Panc1 (cell line): ENCODE measurements around the gene NEUROD1.

Source experiments
- POLR2AphosphoS5 ChIP-seq: IDR thresholded peaks from 2 replicates; pipeline ENCODE4 v1.6.1; 2012; ENCODE audit warnings: mild to moderate bottlenecking, low read depth, low read length, moderate library complexity
- TF ChIP-seq, protein P1 (sequence below): fragments of 450-650 bp; IDR thresholded peaks from 2 replicates; pipeline ENCODE4 v1.5.1; 2017; ENCODE audit warnings: mild to moderate bottlenecking

DNA sequence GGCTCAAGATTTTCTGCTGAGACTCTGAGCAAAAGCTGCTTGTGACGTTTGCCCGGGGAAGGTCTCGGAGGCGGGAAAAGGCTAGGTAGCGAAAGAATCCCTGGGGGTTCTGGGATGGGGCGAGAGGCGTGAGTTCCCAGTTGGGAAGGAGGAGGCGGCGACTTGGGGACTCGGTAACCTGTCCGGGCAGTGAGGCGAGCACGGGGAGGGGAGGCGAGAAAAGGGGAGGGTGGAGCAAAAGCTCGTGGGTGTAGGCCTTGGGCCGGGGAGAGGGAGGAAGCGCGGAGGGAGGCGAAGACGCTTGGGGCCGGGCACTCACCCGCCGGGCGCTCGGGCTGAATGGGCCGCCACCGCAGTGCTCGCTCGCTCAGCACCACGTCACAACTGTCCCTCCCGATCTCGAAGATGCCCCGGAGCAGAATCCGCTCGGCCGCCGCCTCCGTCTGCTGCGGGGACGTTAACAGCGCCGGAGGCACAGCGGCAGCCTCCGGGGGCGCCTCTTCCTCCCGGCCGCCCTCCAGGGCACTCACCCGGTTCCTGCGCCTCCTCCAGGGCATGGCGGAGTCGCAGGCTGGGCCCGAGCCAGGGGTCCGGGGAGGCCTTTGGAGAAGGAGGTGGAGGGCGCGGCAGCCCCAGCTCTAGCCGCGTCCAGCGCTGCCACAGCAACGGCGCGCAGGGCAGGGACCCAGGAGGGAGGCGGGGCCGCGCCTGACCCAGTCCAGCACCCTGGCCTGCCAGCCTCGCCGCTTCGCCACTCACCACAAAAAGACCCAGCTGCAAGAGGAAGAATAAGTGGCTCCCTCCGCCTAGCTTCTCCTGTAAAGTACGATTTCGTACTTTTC is 23.6 kb downstream of the NEUROD1 start, which contains the start of gene CERKL:
- no peak for TF ChIP-seq POLR2AphosphoS5
- TF ChIP-seq, protein P1, sequence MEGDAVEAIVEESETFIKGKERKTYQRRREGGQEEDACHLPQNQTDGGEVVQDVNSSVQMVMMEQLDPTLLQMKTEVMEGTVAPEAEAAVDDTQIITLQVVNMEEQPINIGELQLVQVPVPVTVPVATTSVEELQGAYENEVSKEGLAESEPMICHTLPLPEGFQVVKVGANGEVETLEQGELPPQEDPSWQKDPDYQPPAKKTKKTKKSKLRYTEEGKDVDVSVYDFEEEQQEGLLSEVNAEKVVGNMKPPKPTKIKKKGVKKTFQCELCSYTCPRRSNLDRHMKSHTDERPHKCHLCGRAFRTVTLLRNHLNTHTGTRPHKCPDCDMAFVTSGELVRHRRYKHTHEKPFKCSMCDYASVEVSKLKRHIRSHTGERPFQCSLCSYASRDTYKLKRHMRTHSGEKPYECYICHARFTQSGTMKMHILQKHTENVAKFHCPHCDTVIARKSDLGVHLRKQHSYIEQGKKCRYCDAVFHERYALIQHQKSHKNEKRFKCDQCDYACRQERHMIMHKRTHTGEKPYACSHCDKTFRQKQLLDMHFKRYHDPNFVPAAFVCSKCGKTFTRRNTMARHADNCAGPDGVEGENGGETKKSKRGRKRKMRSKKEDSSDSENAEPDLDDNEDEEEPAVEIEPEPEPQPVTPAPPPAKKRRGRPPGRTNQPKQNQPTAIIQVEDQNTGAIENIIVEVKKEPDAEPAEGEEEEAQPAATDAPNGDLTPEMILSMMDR, result 0 out of 2 replicates have a peak, but pooled peaks have one; percentile 8
